ENCODE data around the gene ZNF148.

The ZNF148 gene

DNA sequence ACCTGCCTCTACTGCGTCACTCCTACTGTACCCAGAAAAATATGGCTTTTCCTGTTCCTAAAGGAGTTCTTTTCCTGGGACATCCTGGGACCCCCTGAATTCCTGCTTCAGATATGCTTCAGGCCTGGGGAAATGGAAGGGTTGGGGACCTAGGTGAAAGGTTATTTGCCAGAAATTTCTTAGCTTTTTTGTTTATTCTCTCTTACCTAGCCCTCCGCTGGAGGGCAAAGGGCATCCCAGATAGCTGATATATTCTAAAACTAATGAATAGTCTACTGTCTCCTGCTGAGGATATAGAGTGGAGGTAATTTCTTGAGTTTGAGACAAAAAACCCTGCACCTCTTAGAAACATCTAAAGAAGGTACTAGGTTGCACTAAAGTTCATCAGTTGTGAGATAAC, 3.6 kb upstream of the ZNF148 start:
- Histone ChIP-seq H3K27me3 (ENCODE audit: control insufficient read depth, insufficient read depth, low read length) (no peaks in the 10 kb centered on the region), H3K27ac (ENCODE audit: low read length) (no peak overlapping the region), H3K4me1 (ENCODE audit: control insufficient read depth, insufficient read depth, low read length) (no peaks in the 10 kb centered on the region), H3K9me3 (ENCODE audit: control insufficient read depth, insufficient read depth, low read length) (no peaks in the 10 kb centered on the region), H3K36me3 (ENCODE audit: control insufficient read depth, insufficient read depth, low read length) (no peaks in the 10 kb centered on the region), H3K4me3 (ENCODE audit: low read length) (no peak overlapping the region)
- no CpG with 5 or more reads among the region's 2 CpGs for WGBS (ENCODE audit: insufficient coverage, insufficient read length)
- DNase-seq (ENCODE audit: low read depth, low spot score), result no peak

DNA sequence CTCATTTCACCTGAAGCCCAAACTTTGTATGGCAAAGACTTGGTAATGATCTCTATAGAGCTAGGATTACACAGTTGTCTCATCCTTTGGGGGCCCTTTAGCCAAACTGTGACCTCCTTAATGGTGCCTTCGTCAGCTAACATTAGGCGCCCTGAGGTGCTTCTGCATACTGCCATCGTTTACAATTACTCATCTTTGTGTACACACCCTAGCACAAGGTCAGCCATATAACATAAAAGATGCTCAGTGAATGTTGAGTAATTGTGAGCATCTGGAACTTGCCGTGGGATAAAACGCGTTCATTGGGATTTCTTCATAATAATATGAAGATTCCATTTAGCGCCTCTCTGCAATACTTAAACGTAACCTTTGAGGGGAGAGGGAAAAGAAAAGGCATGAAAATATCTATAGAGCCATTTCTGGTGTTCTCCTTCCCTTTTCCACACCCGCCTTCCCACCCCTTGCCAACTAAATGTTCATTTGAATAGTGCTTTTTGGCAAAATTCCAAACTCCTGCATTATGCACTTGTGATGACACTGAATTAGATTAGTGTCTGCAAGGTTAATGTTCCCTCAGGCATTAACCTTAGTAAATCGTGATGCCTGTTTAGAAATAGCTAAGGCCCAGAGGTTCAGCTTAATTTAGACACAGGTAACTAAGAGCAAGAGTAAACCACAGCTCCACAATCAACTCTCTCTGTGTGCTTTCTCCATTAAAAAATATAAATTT, 990 bp upstream of the ZNF148 start:
- no CpG with 5 or more reads among the region's 10 CpGs for WGBS (ENCODE audit: insufficient coverage, insufficient read length)
- Histone ChIP-seq H3K27me3 (ENCODE audit: control insufficient read depth, insufficient read depth, low read length) (no peaks in the 10 kb centered on the region), H3K36me3 (ENCODE audit: control insufficient read depth, insufficient read depth, low read length) (no peaks in the 10 kb centered on the region), H3K4me1 (ENCODE audit: control insufficient read depth, insufficient read depth, low read length) (no peaks in the 10 kb centered on the region), H3K4me3 (ENCODE audit: low read length) (peak overlapping the region; percentile 87; the same call in 1 of the 2 replicates), H3K27ac (ENCODE audit: low read length) (no peak overlapping the region), H3K9me3 (ENCODE audit: control insufficient read depth, insufficient read depth, low read length) (no peaks in the 10 kb centered on the region)
- DNase-seq (ENCODE audit: low read depth, low spot score), result no peak

DNA sequence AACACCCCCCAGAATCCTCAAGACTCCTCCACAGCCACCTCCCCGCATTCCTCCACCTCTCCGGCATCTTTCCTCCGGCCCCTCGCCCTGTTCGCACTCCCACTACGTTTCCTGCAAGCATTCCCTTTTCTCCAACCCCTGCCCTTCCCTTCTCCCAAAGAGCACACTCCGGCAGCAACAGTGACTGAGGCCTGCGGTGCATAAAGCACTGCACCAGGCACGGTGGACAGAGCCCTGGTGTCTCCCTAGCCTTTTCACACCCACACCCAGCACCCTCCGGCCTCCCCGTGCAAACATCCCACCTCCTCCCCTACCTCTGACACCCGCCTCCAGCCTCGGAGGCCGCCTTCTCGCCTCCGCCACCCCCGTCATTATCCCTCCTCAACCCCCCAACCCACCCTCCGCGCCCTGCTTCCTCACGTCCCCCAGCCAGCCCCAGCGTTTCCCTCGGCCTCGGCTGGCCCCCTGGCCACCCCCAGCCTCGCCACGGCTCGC, 577 bp downstream of the ZNF148 start:
- no CpG with 5 or more reads among the region's 26 CpGs for WGBS (ENCODE audit: insufficient coverage, insufficient read length)
- H3K27ac ChIP-seq (ENCODE audit: low read length), result no peak overlapping the region
- DNase-seq (ENCODE audit: low read depth, low spot score), result no peak
- no peaks in the 10 kb centered on the region for H3K4me1 ChIP-seq (ENCODE audit: control insufficient read depth, insufficient read depth, low read length)
- H3K4me3 ChIP-seq (ENCODE audit: low read length), result peak overlapping the region; percentile 87; the same call in 1 of the 2 replicates
- H3K36me3 ChIP-seq (ENCODE audit: control insufficient read depth, insufficient read depth, low read length), result no peaks in the 10 kb centered on the region
- no peaks in the 10 kb centered on the region for H3K27me3 ChIP-seq (ENCODE audit: control insufficient read depth, insufficient read depth, low read length)
- no peaks in the 10 kb centered on the region for H3K9me3 ChIP-seq (ENCODE audit: control insufficient read depth, insufficient read depth, low read length)

DNA sequence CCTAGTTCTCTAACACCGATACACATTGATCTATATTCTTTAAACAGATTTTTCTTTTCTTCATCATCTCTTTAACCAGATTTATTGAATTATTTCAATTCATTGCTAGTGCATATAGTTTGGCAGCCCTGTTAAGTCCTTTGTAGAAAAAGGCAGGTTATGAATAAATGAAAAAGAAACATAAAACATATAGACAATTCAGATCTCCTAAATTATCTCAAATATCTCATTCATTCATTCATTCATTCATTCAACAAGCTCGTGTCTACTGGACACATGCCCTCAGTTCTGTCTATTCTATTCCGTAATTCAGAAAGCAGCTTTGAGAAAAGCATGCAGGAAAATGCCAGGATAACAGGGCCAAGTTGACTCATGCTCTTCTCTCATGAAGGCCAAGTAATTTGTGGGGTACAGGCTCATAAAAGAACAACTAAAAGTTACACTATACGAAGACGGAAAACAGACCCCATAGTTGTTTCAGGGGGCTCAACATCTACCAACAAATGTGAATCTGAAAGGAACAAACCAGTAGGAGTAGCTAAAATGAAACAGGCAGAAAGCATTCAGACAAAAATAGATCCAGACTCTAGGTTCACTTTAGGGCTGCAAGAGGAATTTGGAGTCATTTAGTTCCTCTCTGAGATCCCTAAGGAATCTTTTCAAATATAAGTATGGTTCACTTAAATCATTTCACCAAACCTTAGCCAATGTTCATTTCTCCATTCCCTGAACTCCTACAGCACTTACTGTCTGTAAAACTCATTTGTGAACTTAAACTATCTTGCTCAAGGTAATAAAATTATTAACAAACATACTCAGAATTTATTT, 7.5 kb downstream of the ZNF148 start:
- DNase-seq (ENCODE audit: low read depth, low spot score), result no peak
- no CpG with 5 or more reads among the region's 5 CpGs for WGBS (ENCODE audit: insufficient coverage, insufficient read length)
- H3K4me3 ChIP-seq (ENCODE audit: low read length), result no peak overlapping the region
- H3K27me3 ChIP-seq (ENCODE audit: control insufficient read depth, insufficient read depth, low read length), result no peaks in the 10 kb centered on the region
- H3K36me3 ChIP-seq (ENCODE audit: control insufficient read depth, insufficient read depth, low read length), result no peaks in the 10 kb centered on the region
- no peaks in the 10 kb centered on the region for H3K9me3 ChIP-seq (ENCODE audit: control insufficient read depth, insufficient read depth, low read length)
- no peaks in the 10 kb centered on the region for H3K4me1 ChIP-seq (ENCODE audit: control insufficient read depth, insufficient read depth, low read length)
- H3K27ac ChIP-seq (ENCODE audit: low read length), result no peak overlapping the region

DNA sequence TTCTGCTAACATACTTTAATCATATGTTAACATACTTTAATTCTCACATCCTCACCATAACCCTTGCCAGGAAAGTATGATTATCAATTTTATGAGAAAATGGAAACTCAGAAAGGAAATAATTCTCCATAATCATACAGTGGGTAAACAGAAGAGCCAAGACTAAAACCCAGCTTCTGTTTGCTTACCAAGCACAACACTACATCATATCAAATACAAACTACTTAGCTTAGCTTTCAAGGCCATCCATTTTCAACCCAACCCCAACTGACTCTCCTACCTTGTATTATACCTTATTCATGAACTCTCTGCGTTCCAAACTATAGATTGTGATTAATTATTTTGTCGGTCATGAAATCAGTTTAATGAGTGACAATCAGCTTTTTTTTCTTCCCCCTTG, 9.0 kb downstream of the ZNF148 start:
- DNase-seq (ENCODE audit: low read depth, low spot score), result no peak
- no CpG with 5 or more reads among the region's 2 CpGs for WGBS (ENCODE audit: insufficient coverage, insufficient read length)
- H3K9me3 ChIP-seq (ENCODE audit: control insufficient read depth, insufficient read depth, low read length), result no peaks in the 10 kb centered on the region
- H3K27me3 ChIP-seq (ENCODE audit: control insufficient read depth, insufficient read depth, low read length), result no peaks in the 10 kb centered on the region
- no peak overlapping the region for H3K27ac ChIP-seq (ENCODE audit: low read length)
- no peaks in the 10 kb centered on the region for H3K36me3 ChIP-seq (ENCODE audit: control insufficient read depth, insufficient read depth, low read length)
- H3K4me1 ChIP-seq (ENCODE audit: control insufficient read depth, insufficient read depth, low read length), result no peaks in the 10 kb centered on the region
- H3K4me3 ChIP-seq (ENCODE audit: low read length), result no peak overlapping the region

DNA sequence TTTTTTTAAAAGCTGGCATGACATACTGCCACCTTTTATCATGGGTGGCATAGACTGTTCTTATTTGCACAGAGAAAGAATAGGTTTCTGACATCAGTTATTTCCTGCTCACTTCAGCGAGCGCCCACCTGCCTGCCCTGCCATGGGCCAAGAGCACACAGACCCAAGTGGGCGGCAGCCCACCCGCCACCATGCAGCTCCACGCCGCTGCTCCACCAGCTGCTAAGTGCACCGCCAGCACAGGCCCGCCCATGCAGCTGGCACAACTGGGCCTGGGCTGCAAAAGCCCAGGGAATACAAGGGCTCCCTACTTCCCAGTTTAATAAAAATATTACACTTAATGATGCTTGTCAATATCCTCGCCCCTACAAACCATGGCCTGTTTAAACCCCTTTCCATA, 15.4 kb downstream of the ZNF148 start:
- DNase-seq (ENCODE audit: low read depth, low spot score), result no peak
- Histone ChIP-seq H3K36me3 (ENCODE audit: control insufficient read depth, insufficient read depth, low read length) (no peaks in the 10 kb centered on the region), H3K4me1 (ENCODE audit: control insufficient read depth, insufficient read depth, low read length) (no peaks in the 10 kb centered on the region), H3K27me3 (ENCODE audit: control insufficient read depth, insufficient read depth, low read length) (no peaks in the 10 kb centered on the region), H3K9me3 (ENCODE audit: control insufficient read depth, insufficient read depth, low read length) (no peaks in the 10 kb centered on the region), H3K27ac (ENCODE audit: low read length) (no peak overlapping the region), H3K4me3 (ENCODE audit: low read length) (no peak overlapping the region)
- WGBS (ENCODE audit: insufficient coverage, insufficient read length), result no CpG with 5 or more reads among the region's 9 CpGs

DNA sequence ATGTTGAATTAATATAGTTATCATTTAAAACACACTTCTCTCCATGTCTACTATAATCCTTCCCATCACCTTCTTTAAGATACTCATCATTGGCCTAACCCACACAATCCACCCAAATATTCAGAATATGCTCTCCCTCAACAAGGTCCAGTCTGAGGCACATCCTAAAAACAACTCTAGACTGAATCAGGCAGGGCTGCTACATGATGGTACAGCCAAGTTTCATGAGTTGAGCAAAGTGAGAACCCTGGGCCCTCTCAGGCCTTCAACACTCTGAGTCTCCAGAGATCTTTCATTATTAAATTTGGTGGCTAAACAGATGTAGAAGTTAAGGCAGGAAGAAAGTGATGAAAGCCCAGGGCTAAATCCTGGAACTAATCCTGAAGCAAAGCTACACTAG, 16.2 kb downstream of the ZNF148 start:
- no peak for DNase-seq (ENCODE audit: low read depth, low spot score)
- H3K36me3 ChIP-seq (ENCODE audit: control insufficient read depth, insufficient read depth, low read length), result no peaks in the 10 kb centered on the region
- H3K27me3 ChIP-seq (ENCODE audit: control insufficient read depth, insufficient read depth, low read length), result no peaks in the 10 kb centered on the region
- H3K27ac ChIP-seq (ENCODE audit: low read length), result no peak overlapping the region
- no peaks in the 10 kb centered on the region for H3K4me1 ChIP-seq (ENCODE audit: control insufficient read depth, insufficient read depth, low read length)
- H3K4me3 ChIP-seq (ENCODE audit: low read length), result no peak overlapping the region
- H3K9me3 ChIP-seq (ENCODE audit: control insufficient read depth, insufficient read depth, low read length), result no peaks in the 10 kb centered on the region

DNA sequence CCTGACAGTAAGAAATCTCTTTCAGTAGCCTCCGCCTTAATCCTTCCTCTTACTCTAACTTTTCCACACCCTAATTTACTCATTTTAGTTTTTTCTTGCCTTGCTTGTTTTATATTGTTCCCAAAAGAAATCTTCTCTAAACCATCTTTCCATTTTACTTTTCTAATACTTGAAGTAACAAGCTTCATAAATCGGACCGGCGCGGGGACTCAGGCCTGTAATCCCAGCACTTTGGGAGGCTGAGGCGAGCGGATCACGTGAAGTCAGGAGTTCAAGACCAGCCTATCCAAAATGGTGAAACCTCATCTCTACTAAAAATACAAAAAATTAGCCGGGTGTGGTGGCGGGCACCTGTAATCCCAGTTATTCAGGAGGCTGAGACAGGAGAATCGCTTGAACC, 17.3 kb downstream of the ZNF148 start:
- Histone ChIP-seq H3K27ac (ENCODE audit: low read length) (no peak overlapping the region), H3K9me3 (ENCODE audit: control insufficient read depth, insufficient read depth, low read length) (no peaks in the 10 kb centered on the region), H3K4me1 (ENCODE audit: control insufficient read depth, insufficient read depth, low read length) (no peaks in the 10 kb centered on the region), H3K27me3 (ENCODE audit: control insufficient read depth, insufficient read depth, low read length) (no peaks in the 10 kb centered on the region), H3K4me3 (ENCODE audit: low read length) (no peak overlapping the region), H3K36me3 (ENCODE audit: control insufficient read depth, insufficient read depth, low read length) (no peaks in the 10 kb centered on the region)
- DNase-seq (ENCODE audit: low read depth, low spot score), result no peak
- WGBS (ENCODE audit: insufficient coverage, insufficient read length), result 100% methylated on average over 1 of the region's 11 CpGs

DNA sequence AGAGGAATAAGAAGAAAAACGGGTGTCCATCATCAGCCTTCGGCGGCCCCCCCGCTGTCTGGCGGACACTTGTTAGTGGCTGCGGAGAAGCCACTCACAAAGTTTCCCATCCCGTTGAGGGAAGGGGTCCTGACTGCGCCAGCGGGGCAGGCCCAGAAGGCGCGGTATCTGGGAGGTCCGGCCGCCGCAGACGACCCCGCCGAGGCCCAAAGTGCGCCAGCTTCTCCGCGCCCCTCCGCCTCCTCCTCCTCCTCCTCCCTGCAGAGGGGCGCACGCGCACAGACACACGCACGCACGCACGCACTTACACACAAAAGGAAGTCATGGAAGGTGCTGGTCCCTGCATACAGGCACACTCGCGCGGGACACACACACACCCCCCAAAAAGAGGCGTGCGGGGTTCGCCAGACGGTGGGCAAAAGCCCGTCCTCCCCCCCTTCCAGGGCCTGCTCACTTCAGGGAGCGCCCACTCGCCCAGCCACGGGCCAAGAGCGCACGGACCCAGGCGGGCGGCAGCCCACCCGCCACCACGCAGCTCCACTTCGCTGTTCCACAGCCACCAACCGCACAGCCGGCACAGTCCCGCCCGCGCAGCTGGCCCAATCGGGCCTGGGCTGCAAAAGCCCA, 18.0 kb downstream of the ZNF148 start:
- H3K4me1 ChIP-seq (ENCODE audit: control insufficient read depth, insufficient read depth, low read length), result no peaks in the 10 kb centered on the region
- no peak for DNase-seq (ENCODE audit: low read depth, low spot score)
- no peak overlapping the region for H3K27ac ChIP-seq (ENCODE audit: low read length)
- peak overlapping the region; percentile 60; the same call in 1 of the 2 replicates for H3K4me3 ChIP-seq (ENCODE audit: low read length)
- no peaks in the 10 kb centered on the region for H3K36me3 ChIP-seq (ENCODE audit: control insufficient read depth, insufficient read depth, low read length)
- H3K27me3 ChIP-seq (ENCODE audit: control insufficient read depth, insufficient read depth, low read length), result no peaks in the 10 kb centered on the region
- H3K9me3 ChIP-seq (ENCODE audit: control insufficient read depth, insufficient read depth, low read length), result no peaks in the 10 kb centered on the region
- WGBS (ENCODE audit: insufficient coverage, insufficient read length), result no CpG with 5 or more reads among the region's 52 CpGs

DNA sequence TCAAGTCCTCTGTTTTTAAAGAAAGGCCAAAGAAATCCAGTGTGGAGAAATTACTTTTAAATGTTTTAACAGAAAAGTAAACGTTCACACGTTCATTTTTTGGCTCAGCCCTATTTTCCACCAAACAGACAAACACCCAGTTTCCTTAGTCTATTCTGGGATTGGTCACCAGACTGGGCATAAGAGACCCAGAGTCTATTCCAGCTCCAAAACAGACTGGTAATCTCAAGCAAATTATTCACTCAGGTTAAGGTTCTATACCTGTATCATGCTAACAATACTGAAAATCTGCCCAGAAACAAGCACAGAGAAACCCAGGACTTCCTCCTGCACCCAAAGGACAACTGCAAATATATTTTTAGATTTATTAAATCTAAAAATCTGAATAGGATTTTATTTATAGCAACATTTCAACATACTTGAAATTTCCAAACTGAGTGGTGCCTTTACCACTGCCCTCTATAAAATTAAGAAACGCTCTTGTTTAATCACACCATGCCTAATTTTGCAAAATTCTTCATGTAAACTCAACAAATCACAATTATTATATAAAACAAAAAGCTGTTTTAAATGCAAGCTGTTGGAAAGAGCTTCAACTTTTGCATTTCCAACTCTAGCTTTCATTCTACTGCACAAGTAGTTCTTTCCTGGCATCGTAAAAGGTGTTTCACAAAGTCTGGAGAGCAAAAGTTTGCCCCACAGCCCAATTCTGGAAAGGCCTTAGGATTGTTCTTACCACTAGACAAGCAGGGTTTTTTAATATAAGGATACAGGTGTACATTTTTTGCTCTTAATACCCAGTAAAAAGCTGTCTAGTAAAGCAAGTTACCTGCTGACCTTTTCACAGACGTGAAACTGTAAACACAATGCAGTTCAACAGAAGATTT, 18.7 kb downstream of the ZNF148 start:
- Histone ChIP-seq H3K4me1 (ENCODE audit: control insufficient read depth, insufficient read depth, low read length) (no peaks in the 10 kb centered on the region), H3K9me3 (ENCODE audit: control insufficient read depth, insufficient read depth, low read length) (no peaks in the 10 kb centered on the region), H3K27ac (ENCODE audit: low read length) (no peak overlapping the region), H3K36me3 (ENCODE audit: control insufficient read depth, insufficient read depth, low read length) (no peaks in the 10 kb centered on the region), H3K4me3 (ENCODE audit: low read length) (peak overlapping the region; percentile 60; the same call in 1 of the 2 replicates), H3K27me3 (ENCODE audit: control insufficient read depth, insufficient read depth, low read length) (no peaks in the 10 kb centered on the region)
- WGBS (ENCODE audit: insufficient coverage, insufficient read length), result no CpG with 5 or more reads among the region's 5 CpGs
- DNase-seq (ENCODE audit: low read depth, low spot score), result no peak
